Neural progenitor cell (in vitro differentiated cells): Measurements from ENCODE around the gene SUCNR1. TPM values are rescaled to one million over a fixed set of nuclear protein-coding genes. Genes with fewer than 3 reads are reported as not detected.
A peak's percentile ranks its signal among the peaks of the same experiment; 100 is the strongest.
"Not testable (repeated sequence)": the region's sequence is repeated elsewhere in the genome, so short reads cannot be mapped to it uniquely, and the experiment has no call there.

Experiments
- DNase-seq: peaks from one replicate; pipeline ENCODE4 v3.0.0-alpha.2; 2016; ENCODE audit warnings: low spot score
- H2AFZ ChIP-seq: fragments of 200-600 bp; sonication (generic); replicated peaks from 2 replicates; pipeline ENCODE4 v1.6.1; 2016; ENCODE audit warnings: antibody characterized with exemption
- H3F3A ChIP-seq: fragments of 200-600 bp; sonication (generic); 2 replicates; pipeline ENCODE4 v1.6.1; 2016; ENCODE audit warnings: antibody characterized with exemption, low read depth
- H3K27ac ChIP-seq: fragments of 200-600 bp; sonication (generic); 2 replicates; pipeline ENCODE4 v1.5.1; 2016; ENCODE audit warnings: mild to moderate bottlenecking
- H3K27me3 ChIP-seq: fragments of 200-600 bp; sonication (generic); 2 replicates; pipeline ENCODE4 v1.6.1; 2016; ENCODE audit warnings: mild to moderate bottlenecking, moderate library complexity
- H3K36me3 ChIP-seq: fragments of 200-600 bp; sonication (generic); 2 replicates; pipeline ENCODE4 v1.5.1; 2016
- H3K4me1 ChIP-seq: fragments of 200-600 bp; sonication (generic); 2 replicates; pipeline ENCODE4 v1.6.1; 2016; ENCODE audit warnings: mixed run types
- H3K4me2 ChIP-seq: fragments of 200-600 bp; sonication (generic); 2 replicates; pipeline ENCODE4 v1.6.1; 2016
- H3K4me3 ChIP-seq: fragments of 200-600 bp; sonication (generic); 2 replicates; pipeline ENCODE4 v1.5.1; 2016
- H3K79me2 ChIP-seq: fragments of 200-600 bp; sonication (generic); 2 replicates; pipeline ENCODE4 v1.6.1; 2016; ENCODE audit warnings: low read depth
- H3K9ac ChIP-seq: fragments of 200-600 bp; sonication (generic); 2 replicates; pipeline ENCODE4 v1.6.1; 2016
- H3K9me3 ChIP-seq: fragments of 200-600 bp; sonication (generic); 2 replicates; pipeline ENCODE4 v1.5.1; 2016; ENCODE audit warnings: low read depth
- H4K20me1 ChIP-seq: fragments of 200-600 bp; sonication (generic); 2 replicates; pipeline ENCODE4 v1.6.1; 2016; ENCODE audit warnings: low read depth
- H3K27ac Mint-ChIP-seq: 3 replicates; pipeline ENCODE4 v1.8.0; 2021; ENCODE audit warnings: mixed read lengths
- H3K27me3 Mint-ChIP-seq: 2 replicates; pipeline ENCODE4 v1.8.0; 2022; ENCODE audit warnings: low read depth, mild to moderate bottlenecking, inconsistent platforms, moderate library complexity, mixed read lengths; ENCODE audit not compliant: insufficient read depth
- H3K36me3 Mint-ChIP-seq: 3 replicates; pipeline ENCODE4 v1.8.0; 2021; ENCODE audit warnings: mixed read lengths
- H3K4me1 Mint-ChIP-seq: 3 replicates; pipeline ENCODE4 v1.8.0; 2021; ENCODE audit warnings: mixed read lengths
- H3K4me3 Mint-ChIP-seq: 3 replicates; pipeline ENCODE4 v1.8.0; 2021; ENCODE audit warnings: mild to moderate bottlenecking, moderate library complexity, mixed read lengths
- H3K9me3 Mint-ChIP-seq: 3 replicates; pipeline ENCODE4 v1.8.0; 2020; ENCODE audit warnings: mixed read lengths
- CTCF ChIP-seq: fragments of 200-600 bp; sonication (generic); IDR thresholded peaks from 2 replicates; pipeline ENCODE4 v1.5.1; 2017; ENCODE audit warnings: antibody characterized with exemption, mild to moderate bottlenecking
- EZH2 ChIP-seq: fragments of 200-600 bp; sonication (generic); IDR thresholded peaks from 2 replicates; pipeline ENCODE4 v1.6.1; 2017; ENCODE audit warnings: antibody characterized with exemption, mild to moderate bottlenecking, moderate library complexity
- EZH2phosphoT487 ChIP-seq: fragments of 200-600 bp; sonication (generic); IDR thresholded peaks from 2 replicates; pipeline ENCODE4 v1.6.1; 2017; ENCODE audit warnings: antibody characterized with exemption
- total RNA-seq: library from RNA; depleted of rRNA; stranded (reverse); fragments of >200 nt; gene quantifications from 2 replicates; pipeline ENCODE4 v1.2.3, GENCODE V29; 2015; ENCODE audit warnings: low replicate concordance

The SUCNR1 gene
- total RNA-seq, 1 donor from 2014 or later, result not detected

- no peak overlapping the region for H2AFZ ChIP-seq
- no peak overlapping the region for H3K4me3 Mint-ChIP-seq
- no peak overlapping the region for H3K27ac Mint-ChIP-seq
- no peaks in the 10 kb centered on the region for H3K79me2 ChIP-seq
- H3K4me3 ChIP-seq, result no peak overlapping the region
- H3K36me3 ChIP-seq, result no peaks in the 10 kb centered on the region
- DNase-seq, result no peak
- H3K4me1 ChIP-seq, result peaks cover 8% of the 10 kb centered on the region
- peaks cover 6% of the 10 kb centered on the region for H3F3A ChIP-seq
- no peak overlapping the region for H3K27ac ChIP-seq
- no peaks in the 10 kb centered on the region for H3K27me3 ChIP-seq
- H3K9ac ChIP-seq, result no peak overlapping the region
- no peaks in the 10 kb centered on the region for H3K27me3 Mint-ChIP-seq
- no peaks in the 10 kb centered on the region for H3K36me3 Mint-ChIP-seq
- H3K9me3 ChIP-seq, result no peaks in the 10 kb centered on the region
- no peak for TF ChIP-seq EZH2
- TF ChIP-seq CTCF, result no peak
- no peak for TF ChIP-seq EZH2phosphoT487
- no peak overlapping the region for H3K4me2 ChIP-seq
- no peaks in the 10 kb centered on the region for H3K9me3 Mint-ChIP-seq
- H3K4me1 Mint-ChIP-seq, result peaks cover 7% of the 10 kb centered on the region
- H4K20me1 ChIP-seq, result no peaks in the 10 kb centered on the region
These were observed 31.6 kb upstream of the SUCNR1 start for GRCh38 chr3:151841801-151842200.

- no peak for DNase-seq
- no peak overlapping the region for H3K4me2 ChIP-seq
- TF ChIP-seq CTCF, result no peak
- TF ChIP-seq EZH2, result no peak
- no peaks in the 10 kb centered on the region for H3K36me3 Mint-ChIP-seq
- H3K4me3 ChIP-seq, result no peak overlapping the region
- H3K9me3 Mint-ChIP-seq, result no peaks in the 10 kb centered on the region
- no peaks in the 10 kb centered on the region for H3F3A ChIP-seq
- no peaks in the 10 kb centered on the region for H3K27me3 ChIP-seq
- H3K4me3 Mint-ChIP-seq, result no peak overlapping the region
- H3K4me1 ChIP-seq, result peaks cover 4% of the 10 kb centered on the region
- H3K9ac ChIP-seq, result no peak overlapping the region
- H3K4me1 Mint-ChIP-seq, result no peaks in the 10 kb centered on the region
- H3K79me2 ChIP-seq, result no peaks in the 10 kb centered on the region
- H3K9me3 ChIP-seq, result no peaks in the 10 kb centered on the region
- H3K27ac ChIP-seq, result no peak overlapping the region
- H3K27me3 Mint-ChIP-seq, result peaks cover 2% of the 10 kb centered on the region
- H4K20me1 ChIP-seq, result no peaks in the 10 kb centered on the region
- no peaks in the 10 kb centered on the region for H3K36me3 ChIP-seq
- H3K27ac Mint-ChIP-seq, result peak overlapping the region; percentile 65
- no peak overlapping the region for H2AFZ ChIP-seq
These were observed 30.2 kb upstream of the SUCNR1 start for GRCh38 chr3:151843275-151843674.

- Histone ChIP-seq H3K4me3 (no peak overlapping the region), H4K20me1 (no peaks in the 10 kb centered on the region), H3F3A (no peaks in the 10 kb centered on the region), H2AFZ (no peak overlapping the region), H3K27me3 (no peaks in the 10 kb centered on the region), H3K27ac (no peak overlapping the region), H3K9ac (no peak overlapping the region), H3K9me3 (no peaks in the 10 kb centered on the region), H3K79me2 (no peaks in the 10 kb centered on the region), H3K4me1 (no peaks in the 10 kb centered on the region), H3K36me3 (no peaks in the 10 kb centered on the region), H3K4me2 (no peak overlapping the region)
- no peak overlapping the region for H3K4me3 Mint-ChIP-seq
- no peak overlapping the region for H3K27ac Mint-ChIP-seq
- H3K36me3 Mint-ChIP-seq, result no peaks in the 10 kb centered on the region
- H3K27me3 Mint-ChIP-seq, result peaks cover 2% of the 10 kb centered on the region
- TF ChIP-seq EZH2phosphoT487 (no peak), EZH2 (no peak), CTCF (no peak)
- DNase-seq, result no peak
- H3K9me3 Mint-ChIP-seq, result no peaks in the 10 kb centered on the region
- no peaks in the 10 kb centered on the region for H3K4me1 Mint-ChIP-seq
These were observed 28.0 kb upstream of the SUCNR1 start for GRCh38 chr3:151845306-151845905.

- H3K27me3 Mint-ChIP-seq, result not testable (repeated sequence)
These were observed 23.4 kb upstream of the SUCNR1 start for GRCh38 chr3:151850065-151850464.

More at GRCh38 chr3:151850065-151850464, 23.4 kb upstream of the SUCNR1 start:
- not testable (repeated sequence) for H3F3A ChIP-seq, H4K20me1 ChIP-seq, H3K27ac Mint-ChIP-seq, H3K9me3 ChIP-seq, H3K4me3 ChIP-seq, H2AFZ ChIP-seq, DNase-seq, H3K36me3 ChIP-seq, H3K27ac ChIP-seq, H3K36me3 Mint-ChIP-seq, H3K4me1 ChIP-seq, H3K4me1 Mint-ChIP-seq, H3K79me2 ChIP-seq, H3K9me3 Mint-ChIP-seq, H3K4me2 ChIP-seq, H3K27me3 ChIP-seq, H3K9ac ChIP-seq, H3K4me3 Mint-ChIP-seq
